Thoracic aorta (tissue), 2 donors: ENCODE data around the gene DISC1. TPM values are rescaled to one million over a fixed set of nuclear protein-coding genes. Genes with fewer than 3 reads are reported as not detected.

ENCODE experiments used
- ATAC-seq: fragments of 150-250 bp; one replicate; pipeline ENCODE4 v1.8.0; 2017; ENCODE audit warnings: low read depth; ENCODE audit not compliant: insufficient number of reproducible peaks, low FRiP score
- DNase-seq: peaks from one replicate; pipeline ENCODE4 v3.0.0-alpha.2; 2020; ENCODE audit warnings: low spot score
- H3K27ac ChIP-seq, 2 donors: fragments of 200-600 bp; sonication (generic); 1 replicate in 1 of 2; 2 replicates in 1 of 2; pipeline ENCODE4 v1.5.1; 2016; ENCODE audit warnings: mild to moderate bottlenecking in 2 of 2, moderate library complexity in 2 of 2
- H3K27me3 ChIP-seq: fragments of 200-600 bp; sonication (generic); replicated peaks from 2 replicates; pipeline ENCODE4 v1.6.0; 2016; ENCODE audit warnings: mild to moderate bottlenecking; ENCODE audit not compliant: insufficient read depth
- H3K36me3 ChIP-seq: fragments of 200-600 bp; sonication (generic); one replicate; pipeline ENCODE4 v1.5.1; 2016
- H3K4me1 ChIP-seq, 2 donors: fragments of 200-600 bp; sonication (generic); 1 replicate in 1 of 2; 2 replicates in 1 of 2; pipeline versions ENCODE4 v1.5.1 to v1.6.0; 2016; ENCODE audit warnings: low read depth in 2 of 2, mild to moderate bottlenecking in 1 of 2; ENCODE audit not compliant: control insufficient read depth in 1 of 2
- H3K4me3 ChIP-seq: fragments of 200-600 bp; sonication (generic); 2 replicates; pipeline ENCODE4 v1.5.1; 2016; ENCODE audit warnings: mild to moderate bottlenecking
- H3K9me3 ChIP-seq: fragments of 200-600 bp; sonication (generic); 2 replicates; pipeline ENCODE4 v1.5.1; 2016
- total RNA-seq, 2 donors: library from RNA; depleted of rRNA; stranded (reverse); fragments of >200 nt; gene quantifications; one replicate each; pipeline versions ENCODE4 v1.1.0 to v1.2.3, GENCODE V29; 2016
- TF ChIP-seq, protein P1 (sequence below): fragments of 200-600 bp; sonication (generic); IDR thresholded peaks from one replicate; pipeline ENCODE4 v1.5.1; 2019; ENCODE audit warnings: antibody characterized with exemption

The DISC1 gene
- total RNA-seq, 2 donors from 2014 or later = 13.1 to 26.9 TPM

DNA sequence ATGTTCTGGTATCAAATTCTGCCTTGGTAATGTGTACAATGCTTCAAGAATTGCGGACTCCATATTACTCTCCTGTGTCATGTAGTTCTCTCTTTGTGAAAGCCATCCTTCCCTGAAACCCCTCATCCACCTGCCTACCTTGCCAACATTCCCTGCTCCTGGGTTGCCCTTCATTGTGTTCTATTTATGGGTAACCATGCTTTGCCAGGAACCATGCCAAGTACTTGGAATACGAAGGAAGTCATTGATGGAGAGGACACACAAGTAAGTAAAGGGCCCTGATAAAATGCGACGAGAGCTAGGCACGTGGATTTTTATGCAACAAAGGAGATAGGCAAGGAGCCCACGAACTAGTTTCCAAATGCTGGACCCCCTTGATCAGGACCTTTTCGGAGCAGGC is 300.8 kb downstream of the DISC1 start:
- Histone ChIP-seq H3K4me1 (peaks cover 0 to 53% of the 10 kb centered on the region in 2 donors), H3K27ac (peak overlapping the region in 1 of 2 donors; percentile 59)
- no peak for ATAC-seq

DNA sequence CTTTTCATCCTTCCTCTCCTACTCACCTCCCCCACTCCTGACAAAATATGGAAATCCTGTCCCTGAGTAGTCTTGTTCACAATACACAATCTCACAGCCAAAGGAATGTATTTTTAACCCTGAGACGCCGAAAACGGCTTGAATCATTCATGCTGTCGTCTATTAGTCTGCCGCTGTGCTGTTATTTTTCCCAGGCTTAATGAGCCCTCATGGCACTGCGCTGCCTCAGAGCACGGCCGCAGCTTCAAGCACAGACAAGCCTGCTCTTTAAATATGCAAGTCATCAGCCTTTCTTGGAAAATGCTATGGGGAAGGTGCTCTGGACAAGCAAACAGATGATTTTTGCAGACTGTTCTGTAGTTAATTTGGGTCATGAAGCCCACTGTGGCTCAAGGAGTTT is 302.7 kb downstream of the DISC1 start:
- no peak for ATAC-seq
- TF ChIP-seq, protein P1, sequence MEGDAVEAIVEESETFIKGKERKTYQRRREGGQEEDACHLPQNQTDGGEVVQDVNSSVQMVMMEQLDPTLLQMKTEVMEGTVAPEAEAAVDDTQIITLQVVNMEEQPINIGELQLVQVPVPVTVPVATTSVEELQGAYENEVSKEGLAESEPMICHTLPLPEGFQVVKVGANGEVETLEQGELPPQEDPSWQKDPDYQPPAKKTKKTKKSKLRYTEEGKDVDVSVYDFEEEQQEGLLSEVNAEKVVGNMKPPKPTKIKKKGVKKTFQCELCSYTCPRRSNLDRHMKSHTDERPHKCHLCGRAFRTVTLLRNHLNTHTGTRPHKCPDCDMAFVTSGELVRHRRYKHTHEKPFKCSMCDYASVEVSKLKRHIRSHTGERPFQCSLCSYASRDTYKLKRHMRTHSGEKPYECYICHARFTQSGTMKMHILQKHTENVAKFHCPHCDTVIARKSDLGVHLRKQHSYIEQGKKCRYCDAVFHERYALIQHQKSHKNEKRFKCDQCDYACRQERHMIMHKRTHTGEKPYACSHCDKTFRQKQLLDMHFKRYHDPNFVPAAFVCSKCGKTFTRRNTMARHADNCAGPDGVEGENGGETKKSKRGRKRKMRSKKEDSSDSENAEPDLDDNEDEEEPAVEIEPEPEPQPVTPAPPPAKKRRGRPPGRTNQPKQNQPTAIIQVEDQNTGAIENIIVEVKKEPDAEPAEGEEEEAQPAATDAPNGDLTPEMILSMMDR = no peak
- H3K4me1 ChIP-seq = peaks cover 0 to 53% of the 10 kb centered on the region in 2 donors
- H3K9me3 ChIP-seq = no peaks in the 10 kb centered on the region
- H3K4me3 ChIP-seq = no peak overlapping the region
- no peaks in the 10 kb centered on the region for H3K27me3 ChIP-seq
- H3K36me3 ChIP-seq = no peaks in the 10 kb centered on the region
- no peak for DNase-seq
- H3K27ac ChIP-seq = no peak overlapping the region

More for the DNA sequence above, 300.8 kb downstream of the DISC1 start:
- Histone ChIP-seq H3K4me3 (no peak overlapping the region), H3K9me3 (no peaks in the 10 kb centered on the region), H3K27me3 (no peaks in the 10 kb centered on the region), H3K36me3 (no peaks in the 10 kb centered on the region)
- no peak for DNase-seq
- TF ChIP-seq, protein P1 = no peak

DNA sequence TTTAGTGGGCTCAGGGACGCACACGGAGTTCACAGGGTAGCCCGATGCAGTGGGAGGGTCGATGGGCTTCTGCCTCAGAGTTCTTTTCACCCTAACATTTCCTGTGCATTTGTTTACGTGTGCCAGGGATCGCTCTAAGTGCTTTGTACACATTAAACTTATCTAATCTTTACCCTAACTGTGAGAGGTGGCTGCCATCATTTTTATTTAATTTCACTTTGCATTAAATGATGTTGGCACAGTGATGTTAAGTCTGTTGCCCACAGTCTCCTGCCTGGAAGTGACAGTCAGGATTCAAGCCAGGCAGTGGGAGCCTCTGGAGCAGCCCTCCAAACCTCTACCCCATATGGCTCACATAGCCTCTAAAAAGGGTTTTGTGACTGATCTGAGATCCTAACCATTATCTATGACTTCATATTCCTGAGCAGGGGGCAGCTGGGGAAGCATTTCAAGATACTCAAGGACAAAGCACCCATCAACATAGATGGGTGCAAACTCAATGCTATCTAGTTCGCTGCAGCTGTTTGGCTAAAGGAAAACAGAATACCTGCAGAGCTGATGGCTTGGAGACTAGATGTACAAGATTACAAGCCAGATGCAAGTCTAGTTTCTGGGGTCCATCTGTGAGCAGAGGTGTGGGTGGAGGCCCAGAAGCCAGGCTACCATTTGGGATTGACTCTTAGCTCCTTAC is 303.8 kb downstream of the DISC1 start:
- no peak overlapping the region for H3K27ac ChIP-seq
- no peak for ATAC-seq
- peaks cover 0 to 49% of the 10 kb centered on the region in 2 donors for H3K4me1 ChIP-seq
- H3K36me3 ChIP-seq = no peaks in the 10 kb centered on the region
- H3K9me3 ChIP-seq = no peaks in the 10 kb centered on the region
- H3K27me3 ChIP-seq = no peaks in the 10 kb centered on the region
- TF ChIP-seq, protein P1 = no peak
- H3K4me3 ChIP-seq = no peak overlapping the region
- DNase-seq = no peak

DNA sequence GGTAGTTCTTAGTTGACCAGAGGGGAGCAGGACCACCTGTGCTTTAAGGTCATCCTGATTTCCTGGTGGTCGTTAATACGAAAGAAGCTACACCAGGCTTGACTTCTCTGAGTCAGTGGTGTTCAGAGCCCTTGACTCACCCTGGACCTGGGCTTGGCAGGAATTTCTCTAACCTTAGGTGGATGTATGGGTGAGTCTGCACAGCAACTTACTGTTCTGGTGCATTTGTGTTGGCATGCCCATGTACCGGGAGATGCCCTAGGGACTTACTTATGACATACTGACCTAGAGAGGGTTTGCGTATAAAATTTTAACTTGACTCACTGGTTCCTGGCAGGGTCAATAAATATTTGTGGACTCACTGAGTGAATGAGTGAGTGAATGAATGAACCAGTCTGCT is 304.6 kb downstream of the DISC1 start:
- no peaks in the 10 kb centered on the region for H3K9me3 ChIP-seq
- TF ChIP-seq, protein P1 = no peak

DNA sequence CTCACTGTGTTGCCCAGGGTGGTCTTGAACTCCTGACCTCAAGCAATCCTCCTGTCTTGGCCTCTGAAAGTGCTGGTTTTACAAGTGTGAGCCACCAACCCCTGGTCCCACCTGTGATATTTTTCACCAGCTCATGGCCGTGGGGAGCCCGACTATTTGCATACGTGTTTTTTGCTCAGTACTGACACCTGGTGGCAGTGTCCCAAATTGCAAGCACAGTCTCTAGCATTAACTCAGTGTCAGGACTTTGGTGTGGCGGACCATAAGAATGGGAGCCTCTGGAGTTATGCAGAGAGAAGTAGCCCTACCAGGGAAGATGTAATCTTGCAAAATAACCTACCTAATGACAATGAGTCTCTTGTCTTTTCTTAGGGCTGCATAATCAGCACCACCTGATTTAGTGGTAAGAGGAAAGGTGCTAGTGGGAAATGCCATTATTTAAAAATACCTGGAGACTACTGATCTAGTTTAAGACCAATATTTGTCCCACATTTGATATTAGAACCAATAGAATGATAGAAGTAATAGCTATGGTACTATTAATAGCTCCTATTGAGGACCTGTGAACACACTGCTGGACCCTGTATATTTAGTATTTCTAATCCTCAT is 305.4 kb downstream of the DISC1 start:
- H3K4me1 ChIP-seq = peaks cover 0 to 33% of the 10 kb centered on the region in 2 donors
- TF ChIP-seq, protein P1 = peak; percentile 22
- no peak for ATAC-seq

More for the DNA sequence above, 304.6 kb downstream of the DISC1 start:
- Histone ChIP-seq H3K4me3 (no peak overlapping the region), H3K27ac (no peak overlapping the region), H3K27me3 (no peaks in the 10 kb centered on the region), H3K36me3 (no peaks in the 10 kb centered on the region), H3K4me1 (peaks cover 0 to 41% of the 10 kb centered on the region in 2 donors)
- no peak for ATAC-seq
- no peak for DNase-seq

More for the DNA sequence above, 305.4 kb downstream of the DISC1 start:
- Histone ChIP-seq H3K9me3 (no peaks in the 10 kb centered on the region), H3K4me3 (no peak overlapping the region), H3K36me3 (no peaks in the 10 kb centered on the region), H3K27ac (no peak overlapping the region), H3K27me3 (no peaks in the 10 kb centered on the region)
- DNase-seq = no peak
